ENCODE data around the gene CFAP65. TPM values are rescaled to one million over a fixed set of nuclear protein-coding genes. Genes with fewer than 3 reads are reported as not detected.

CFAP65 gene
- total and polyA plus RNA-seq, 2 of the 4 experiments (the other 2 are of a cell fraction) = not detected

DNA sequence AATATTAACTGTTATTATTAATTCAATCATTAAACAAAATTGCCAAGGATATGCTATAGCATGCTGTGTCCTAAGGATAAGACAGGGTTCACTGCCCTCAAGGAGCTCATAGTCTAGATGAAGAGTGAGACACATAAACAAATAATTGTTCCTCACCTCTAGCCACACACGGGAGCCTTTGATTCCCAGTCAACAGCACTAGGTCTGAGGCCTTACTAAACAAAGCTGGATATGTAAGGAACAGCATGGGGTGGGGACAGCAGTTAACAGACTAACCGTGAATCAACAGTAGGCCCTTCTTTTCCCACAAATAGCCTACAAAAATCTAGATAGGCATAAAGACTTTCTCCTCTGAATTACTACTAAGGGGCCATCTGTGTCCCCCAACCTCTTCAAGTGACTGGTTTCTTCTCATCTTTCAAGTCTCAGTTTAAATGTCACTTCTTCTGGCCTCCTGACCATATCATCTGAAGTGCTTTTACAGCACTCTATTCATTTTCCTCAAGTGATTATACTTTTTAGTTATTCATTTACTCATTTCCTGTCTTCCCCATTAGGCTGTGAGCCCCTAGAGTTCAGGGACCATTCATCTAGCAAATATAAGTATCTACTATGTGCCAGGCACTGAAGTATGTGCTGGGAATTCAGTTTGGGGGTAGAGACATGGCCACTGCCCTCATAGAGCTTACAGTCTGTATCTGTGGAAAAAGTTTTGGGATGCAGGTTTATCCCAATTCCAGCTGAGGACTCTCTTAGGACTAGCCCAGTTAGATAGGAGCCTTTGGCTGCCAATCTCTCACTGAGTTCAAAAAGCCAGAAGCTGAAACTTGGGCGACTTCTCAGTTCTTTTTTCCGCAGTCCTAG, 49.4 kb upstream of the CFAP65 start:
- Histone ChIP-seq H2BK15ac (ENCODE audit: low read depth, low read length) (no peak overlapping the region), H3K4me1 (ENCODE audit: control insufficient read depth, insufficient read depth, low read length) (no peaks in the 10 kb centered on the region), H4K5ac (ENCODE audit: low read depth, low read length) (no peak overlapping the region), H3K27ac (ENCODE audit: insufficient read depth, low read length) (no peak overlapping the region), H2BK5ac (ENCODE audit: low read depth, low read length, poor library complexity, severe bottlenecking) (no peak overlapping the region), H3K27me3 (ENCODE audit: control insufficient read depth, insufficient read depth, low read length) (no peaks in the 10 kb centered on the region; the same call in 1 of the 2 replicates), H2AK5ac (ENCODE audit: low read depth, low read length) (no peak overlapping the region), H2BK120ac (ENCODE audit: low read depth, low read length) (no peak overlapping the region), H4K20me1 (ENCODE audit: insufficient read depth, low read length) (no peaks in the 10 kb centered on the region; the same call in 1 of the 2 replicates), H3K56ac (ENCODE audit: extremely low read depth, insufficient read depth, low read length) (no peak overlapping the region), H3K4ac (ENCODE audit: low read depth, low read length) (no peak overlapping the region), H3K36me3 (ENCODE audit: control insufficient read depth, insufficient read depth, low read length) (0 out of 2 replicates have a peak, but pooled peaks cover 1% of the 10 kb centered on the region), H4K8ac (ENCODE audit: low read depth in 2 of 2, low read length in 2 of 2) (no peak overlapping the region), H2BK20ac (ENCODE audit: low read depth, low read length) (no peak overlapping the region), H2AFZ (replicated peaks; ENCODE audit: low read length, poor library complexity) (no peak overlapping the region), H3K4me2 (ENCODE audit: low read depth, low read length) (no peak overlapping the region), H3K79me1 (ENCODE audit: low read depth in 1 of 2, low read length in 2 of 2) (no peaks in the 10 kb centered on the region), H4K91ac (ENCODE audit: insufficient read depth, low read depth, low read length) (no peak overlapping the region), H3K18ac (ENCODE audit: low read depth, low read length) (no peak overlapping the region), H2AK9ac (replicated peaks; ENCODE audit: low read depth, low read length, poor library complexity) (no peak overlapping the region), H3K4me3 (ENCODE audit: insufficient read depth, low read depth, low read length) (no peak overlapping the region), H3K9me3 (ENCODE audit: control insufficient read depth, insufficient read depth, low read length) (no peaks in the 10 kb centered on the region), H3K9me1 (ENCODE audit: insufficient read depth, low read length) (no peaks in the 10 kb centered on the region; the same call in 1 of the 2 replicates), H3K9ac (ENCODE audit: low read depth, low read length) (no peak overlapping the region), H3K14ac (replicated peaks; ENCODE audit: low read depth, low read length) (no peak overlapping the region), H3K23ac (ENCODE audit: low read depth, low read length) (no peak overlapping the region)
- in situ Hi-C loops (cut with MboI; ENCODE audit: low sequenced_read_pairs) = no loop called here
- no CpG with 5 or more reads among the region's 4 CpGs for WGBS, 2 experiments (ENCODE audit: extremely low coverage in 2 of 2, insufficient read length in 1 of 2)
- ChIA-PET CTCF (no interaction called here), POLR2A (ENCODE audit: unreplicated experiment) (no interaction called here)
- intact Hi-C loops (cut with micrococcal nuclease) = loop anchor here (5.0 kb wide), 1 partner anchor 47 kb away; no protein-coding TSS in a partner anchor
- no TSS peak for BruUV-seq (replicated peaks)
- DNase-seq (no peak), ATAC-seq (ENCODE audit: low read depth) (no peak)
- dilution Hi-C loops (cut with HindIII; ENCODE audit: low sequenced_read_pairs, unreplicated experiment) = no loop called here
- no peak for TF ChIP-seq BHLHE40 (IDR thresholded peaks at IDR 0.05; ENCODE audit: low read depth, low read length)
- TF ChIP-seq CEBPB (IDR thresholded peaks at IDR 0.05; ENCODE audit: low read depth, low read length) = no peak
- no peak for TF ChIP-seq MAZ (IDR thresholded peaks at IDR 0.05; ENCODE audit: borderline replicate concordance, low read depth, low read length)
- no peak for TF ChIP-seq FOS (IDR thresholded peaks at IDR 0.05; ENCODE audit: low read depth, low read length)
- TF ChIP-seq, protein P1, sequence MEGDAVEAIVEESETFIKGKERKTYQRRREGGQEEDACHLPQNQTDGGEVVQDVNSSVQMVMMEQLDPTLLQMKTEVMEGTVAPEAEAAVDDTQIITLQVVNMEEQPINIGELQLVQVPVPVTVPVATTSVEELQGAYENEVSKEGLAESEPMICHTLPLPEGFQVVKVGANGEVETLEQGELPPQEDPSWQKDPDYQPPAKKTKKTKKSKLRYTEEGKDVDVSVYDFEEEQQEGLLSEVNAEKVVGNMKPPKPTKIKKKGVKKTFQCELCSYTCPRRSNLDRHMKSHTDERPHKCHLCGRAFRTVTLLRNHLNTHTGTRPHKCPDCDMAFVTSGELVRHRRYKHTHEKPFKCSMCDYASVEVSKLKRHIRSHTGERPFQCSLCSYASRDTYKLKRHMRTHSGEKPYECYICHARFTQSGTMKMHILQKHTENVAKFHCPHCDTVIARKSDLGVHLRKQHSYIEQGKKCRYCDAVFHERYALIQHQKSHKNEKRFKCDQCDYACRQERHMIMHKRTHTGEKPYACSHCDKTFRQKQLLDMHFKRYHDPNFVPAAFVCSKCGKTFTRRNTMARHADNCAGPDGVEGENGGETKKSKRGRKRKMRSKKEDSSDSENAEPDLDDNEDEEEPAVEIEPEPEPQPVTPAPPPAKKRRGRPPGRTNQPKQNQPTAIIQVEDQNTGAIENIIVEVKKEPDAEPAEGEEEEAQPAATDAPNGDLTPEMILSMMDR (conservative IDR thresholded peaks at IDR 0.05; ENCODE audit: low read depth, low read length) = no peak
- no peak for TF ChIP-seq RCOR1 (IDR thresholded peaks at IDR 0.05; ENCODE audit: insufficient replicate concordance, low read length)
- no peak for TF ChIP-seq RFX5 (IDR thresholded peaks at IDR 0.05; ENCODE audit: low read depth, low read length)

Measured in IMR-90 (cell line).